IMR-90 (cell line): ENCODE data around the gene RASGRF1.

Experiments used
- BHLHE40 ChIP-seq: fragments of 150-350 bp; IDR thresholded peaks from 2 replicates; pipeline ENCODE4 v1.6.1; 2016; ENCODE audit warnings: mild to moderate bottlenecking, low read depth, low read length
- CHD1 ChIP-seq: IDR thresholded peaks from 2 replicates; pipeline ENCODE4 v1.6.1; 2012; ENCODE audit warnings: low read depth, low read length, improper control_type of control experiment
- CTCF ChIP-seq: conservative IDR thresholded peaks from 2 replicates; pipeline ENCODE4 v1.5.1; 2012; ENCODE audit warnings: mild to moderate bottlenecking, low read depth, low read length, improper control_type of control experiment
- MXI1 ChIP-seq: IDR thresholded peaks from 2 replicates; pipeline ENCODE4 v1.6.1; 2012; ENCODE audit warnings: low read depth, mild to moderate bottlenecking, low read length, moderate library complexity, borderline replicate concordance
- POLR2A ChIP-seq: IDR thresholded peaks from 2 replicates; pipeline ENCODE4 v1.6.1; 2012; ENCODE audit warnings: mild to moderate bottlenecking, low read depth, low read length
- RFX5 ChIP-seq: IDR thresholded peaks from 2 replicates; pipeline ENCODE4 v1.8.0; 2012; ENCODE audit warnings: low read depth, mild to moderate bottlenecking, low read length, moderate library complexity

GRCh38 chr15:78929536-78930264 lies 160.9 kb downstream of the RASGRF1 start:
- TF ChIP-seq CTCF (no peak), MXI1 (no peak), POLR2A (no peak), CHD1 (no peak), RFX5 (no peak), BHLHE40 (no peak)
